ENCODE results near the gene LRP5. TPM values are rescaled to one million over a fixed set of nuclear protein-coding genes. Genes with fewer than 3 reads are reported as not detected.

LRP5 gene
- total RNA-seq, 2 donors from 2014 or later = 43.3 to 63.6 TPM

DNA sequence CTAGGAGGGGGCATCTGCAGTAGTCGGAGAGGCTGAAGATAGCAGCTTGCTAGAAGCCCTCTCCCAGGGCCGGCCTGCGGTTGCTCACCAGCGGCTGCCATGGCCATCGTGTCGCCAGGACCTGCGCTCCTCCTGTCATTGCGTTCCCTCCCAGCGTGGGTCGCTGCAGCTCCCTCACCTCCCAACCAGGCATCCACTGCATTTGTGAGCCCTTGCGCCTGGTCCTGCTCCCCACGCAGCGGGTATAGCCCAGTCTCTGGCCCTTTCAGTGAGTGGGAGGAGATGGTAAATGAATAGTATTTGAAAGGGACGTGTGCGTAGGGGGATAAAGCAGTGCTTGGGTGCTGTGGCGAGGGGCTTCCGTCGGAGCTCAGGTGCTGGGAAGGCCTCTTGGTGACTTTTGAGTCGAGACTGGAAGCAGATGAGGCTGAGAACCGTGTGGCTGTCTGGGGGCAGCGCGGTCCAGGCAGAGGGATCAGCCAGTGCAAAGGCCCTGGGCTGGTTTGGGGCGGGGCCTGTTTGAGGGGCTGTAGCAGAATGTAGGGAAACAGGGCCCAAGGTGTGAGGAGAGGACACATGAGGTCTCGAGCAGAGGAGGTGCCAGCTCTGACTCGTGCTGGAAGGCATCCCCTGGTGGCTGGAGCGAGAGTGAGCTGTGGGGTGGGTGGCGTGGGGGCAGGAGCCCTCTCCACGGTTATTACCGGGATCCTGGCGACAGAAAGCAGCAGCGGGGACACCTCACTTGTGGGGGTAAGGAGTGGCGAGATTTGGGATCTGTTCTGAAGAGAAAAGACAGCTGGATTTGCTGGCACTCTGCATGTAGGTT is 39.3 kb downstream of the LRP5 start:
- Histone ChIP-seq H3K27ac (no peak overlapping the region), H3K4me3 (no peak overlapping the region), H3K36me3 (replicated peaks in 1 of 2; ENCODE audit: insufficient read depth in 1 of 2, low read depth in 2 of 2) (no peaks in the 10 kb centered on the region), H3K4me1 (peaks cover 37% of the 10 kb centered on the region), H3K9me3 (no peaks in the 10 kb centered on the region), H3K27me3 (no peaks in the 10 kb centered on the region)
- intact Hi-C loops (cut with DNase I) = no loop called here
- ATAC-seq (no peak), DNase-seq (no peak)
- TF ChIP-seq, protein P1, sequence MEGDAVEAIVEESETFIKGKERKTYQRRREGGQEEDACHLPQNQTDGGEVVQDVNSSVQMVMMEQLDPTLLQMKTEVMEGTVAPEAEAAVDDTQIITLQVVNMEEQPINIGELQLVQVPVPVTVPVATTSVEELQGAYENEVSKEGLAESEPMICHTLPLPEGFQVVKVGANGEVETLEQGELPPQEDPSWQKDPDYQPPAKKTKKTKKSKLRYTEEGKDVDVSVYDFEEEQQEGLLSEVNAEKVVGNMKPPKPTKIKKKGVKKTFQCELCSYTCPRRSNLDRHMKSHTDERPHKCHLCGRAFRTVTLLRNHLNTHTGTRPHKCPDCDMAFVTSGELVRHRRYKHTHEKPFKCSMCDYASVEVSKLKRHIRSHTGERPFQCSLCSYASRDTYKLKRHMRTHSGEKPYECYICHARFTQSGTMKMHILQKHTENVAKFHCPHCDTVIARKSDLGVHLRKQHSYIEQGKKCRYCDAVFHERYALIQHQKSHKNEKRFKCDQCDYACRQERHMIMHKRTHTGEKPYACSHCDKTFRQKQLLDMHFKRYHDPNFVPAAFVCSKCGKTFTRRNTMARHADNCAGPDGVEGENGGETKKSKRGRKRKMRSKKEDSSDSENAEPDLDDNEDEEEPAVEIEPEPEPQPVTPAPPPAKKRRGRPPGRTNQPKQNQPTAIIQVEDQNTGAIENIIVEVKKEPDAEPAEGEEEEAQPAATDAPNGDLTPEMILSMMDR (IDR thresholded peaks at IDR 0.05) = no peak
- TF ChIP-seq POLR2A (IDR thresholded peaks at IDR 0.05) = no peak
- 89 to 92% methylated on average over 25 to 32 of the region's 32 CpGs for WGBS, 2 donors

DNA sequence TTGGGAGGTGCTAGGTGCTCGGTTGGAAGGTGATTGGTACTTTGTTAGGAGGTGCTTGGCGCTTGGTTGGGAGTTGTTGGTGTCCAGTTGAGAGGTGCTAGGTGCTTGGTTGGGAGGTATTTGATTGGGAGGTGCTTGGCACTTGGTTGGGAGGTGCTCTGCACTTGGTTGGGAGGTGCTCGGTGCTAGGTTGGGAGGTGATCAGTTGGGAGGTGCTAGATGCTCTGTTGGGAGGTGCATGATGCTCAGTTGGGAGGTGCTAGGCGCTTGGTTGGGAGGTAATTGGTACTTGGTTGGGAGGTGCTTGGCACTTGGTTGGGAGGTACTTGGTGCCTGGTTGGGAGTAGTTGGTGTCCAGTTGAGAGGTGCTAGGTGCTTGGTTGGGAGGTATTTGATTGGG is 40.2 kb downstream of the LRP5 start:
- ATAC-seq (no peak), DNase-seq (no peak)
- Histone ChIP-seq H3K4me1 (peaks cover 28% of the 10 kb centered on the region), H3K36me3 (replicated peaks in 1 of 2; ENCODE audit: insufficient read depth in 1 of 2, low read depth in 2 of 2) (no peaks in the 10 kb centered on the region), H3K4me3 (no peak overlapping the region), H3K27me3 (no peaks in the 10 kb centered on the region), H3K27ac (peak overlapping the region in 1 of 4 donors; percentile 78), H3K9me3 (no peaks in the 10 kb centered on the region)
- intact Hi-C loops (cut with DNase I) = no loop called here
- WGBS, 2 donors = 83 to 89% methylated on average over 4 of the region's 4 CpGs
- TF ChIP-seq POLR2A (IDR thresholded peaks at IDR 0.05) = no peak
- TF ChIP-seq, protein P1 (IDR thresholded peaks at IDR 0.05) = no peak

DNA sequence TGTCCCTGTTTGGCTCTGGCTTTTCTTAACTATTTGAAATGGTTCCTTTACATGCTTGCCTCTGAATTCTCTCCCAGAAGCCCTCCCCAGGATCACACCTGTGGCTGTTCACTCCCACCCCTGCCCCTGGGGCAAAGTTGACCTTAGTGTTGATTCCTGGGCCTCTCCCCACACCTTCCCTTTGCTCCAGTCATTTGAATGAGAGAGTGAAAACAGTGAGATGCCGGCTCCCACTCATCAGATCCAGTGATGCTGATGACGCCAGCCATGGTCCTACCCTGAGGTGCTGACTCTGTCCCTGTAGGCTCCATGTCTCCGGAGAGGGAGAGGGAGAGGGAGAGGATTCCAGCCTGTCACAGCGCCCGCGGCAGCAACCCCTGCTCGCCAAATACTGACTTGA is 40.7 kb downstream of the LRP5 start:
- no peaks in the 10 kb centered on the region for H3K27me3 ChIP-seq
- H3K27ac ChIP-seq = peak overlapping the region; percentile 6 to 81 (median 68)
- H3K4me3 ChIP-seq = no peak overlapping the region
- no peaks in the 10 kb centered on the region for H3K9me3 ChIP-seq
- no peaks in the 10 kb centered on the region for H3K36me3 ChIP-seq (replicated peaks in 1 of 2; ENCODE audit: insufficient read depth in 1 of 2, low read depth in 2 of 2)
- DNase-seq = no peak
- WGBS, 2 donors = 90 to 94% methylated on average over 2 to 7 of the region's 7 CpGs
- peaks cover 28% of the 10 kb centered on the region for H3K4me1 ChIP-seq
- ATAC-seq = no peak
- no peak for TF ChIP-seq POLR2A (IDR thresholded peaks at IDR 0.05)
- TF ChIP-seq, protein P1 (IDR thresholded peaks at IDR 0.05) = no peak
- intact Hi-C loops (cut with DNase I) = no loop called here

DNA sequence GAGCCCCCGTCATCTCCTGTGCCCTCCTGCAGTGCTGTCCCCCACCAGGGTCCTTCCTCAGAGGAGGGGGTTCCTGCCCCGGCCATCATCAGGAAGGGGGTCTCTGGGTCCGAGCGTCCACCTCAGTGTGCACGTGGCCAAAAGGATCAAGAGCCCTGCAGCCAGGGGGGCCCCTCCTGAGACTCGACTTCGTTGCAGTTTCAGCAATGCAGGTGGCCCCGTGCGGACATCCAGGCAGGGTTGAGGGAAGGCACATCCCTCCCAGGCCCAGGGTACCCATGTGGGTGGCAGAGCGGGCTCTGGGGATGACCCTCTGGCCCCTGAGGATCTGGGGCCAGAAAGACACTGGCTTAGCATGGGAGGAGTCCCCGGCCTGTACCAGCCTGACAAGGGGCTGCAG is 41.3 kb downstream of the LRP5 start:
- TF ChIP-seq, protein P1 (IDR thresholded peaks at IDR 0.05) = no peak
- no peak for TF ChIP-seq POLR2A (IDR thresholded peaks at IDR 0.05)
- intact Hi-C loops (cut with DNase I) = no loop called here
- peaks cover 30% of the 10 kb centered on the region for H3K4me1 ChIP-seq
- no peak for ATAC-seq
- H3K27me3 ChIP-seq = no peaks in the 10 kb centered on the region
- no peaks in the 10 kb centered on the region for H3K36me3 ChIP-seq (replicated peaks in 1 of 2; ENCODE audit: insufficient read depth in 1 of 2, low read depth in 2 of 2)
- DNase-seq = no peak
- peak overlapping the region; percentile 6 to 81 (median 68) for H3K27ac ChIP-seq
- no peak overlapping the region for H3K4me3 ChIP-seq
- 90 to 93% methylated on average over 7 to 11 of the region's 11 CpGs for WGBS, 2 donors
- H3K9me3 ChIP-seq = no peaks in the 10 kb centered on the region
